Stimulated activated CD8-positive, alpha-beta memory T cell treated with anti-CD3 and anti-CD28 coated beads, Interleukin-7, amount 100 ng/mL, for 4 hours (primary cell): ENCODE results near the gene ARFIP1.
"Not testable (repeated sequence)": the region's sequence is repeated elsewhere in the genome, so short reads cannot be mapped to it uniquely, and the experiment has no call there.

Experiments used
- DNase-seq, 2 donors: peaks; one replicate each; pipeline ENCODE4 v3.0.0-alpha.2; 2020; ENCODE audit warnings: low read depth in 2 of 2

The ARFIP1 gene

GRCh38 chr4:152896811-152897210 is 117.1 kb downstream of the ARFIP1 start:
- no peak for DNase-seq

DNA sequence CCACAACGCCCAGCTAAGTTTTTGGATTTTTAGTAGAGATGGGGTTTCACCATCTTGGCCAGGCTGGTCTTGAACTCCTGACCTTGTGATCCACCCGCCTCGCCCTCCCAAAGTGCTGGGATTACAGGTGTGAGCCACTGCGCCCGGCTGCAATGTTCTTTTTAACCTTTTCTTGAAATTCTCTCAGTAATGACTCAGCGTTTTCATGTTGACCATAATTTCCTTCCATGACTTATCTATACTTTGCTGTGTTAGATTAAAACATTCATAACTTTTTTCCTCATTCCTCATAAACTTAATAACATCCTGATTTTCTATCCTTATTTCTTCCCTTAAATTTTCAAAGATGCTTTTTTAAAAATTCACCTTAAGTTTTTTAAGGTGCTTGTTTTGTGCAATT is 118.4 kb downstream of the ARFIP1 start:
- DNase-seq = not testable (repeated sequence)

- DNase-seq = no peak
Observed at GRCh38 chr4:152898606-152899005, 118.9 kb downstream of the ARFIP1 start.

DNA sequence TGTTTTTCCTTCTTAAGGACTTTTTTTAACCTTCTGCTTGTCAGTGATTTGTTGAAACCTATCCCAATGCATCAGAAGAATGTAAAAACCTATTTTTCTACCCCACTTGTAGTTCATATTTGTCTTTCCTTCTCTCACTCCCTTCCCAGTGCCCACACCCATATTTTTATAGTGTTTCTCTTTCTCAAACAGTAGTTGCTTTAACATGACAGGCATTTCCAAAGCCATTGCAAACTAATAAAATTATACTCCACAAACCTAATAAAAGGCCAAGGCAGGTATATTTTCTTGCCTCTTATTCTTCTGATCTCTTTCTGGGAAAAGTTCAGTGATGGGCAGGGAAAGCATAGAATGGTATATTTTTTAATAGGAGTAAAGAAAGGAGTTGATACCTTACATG is 120.6 kb downstream of the ARFIP1 start:
- DNase-seq = no peak

GRCh38 chr4:152901205-152901604 is 121.5 kb downstream of the ARFIP1 start:
- DNase-seq = no peak

- DNase-seq = no peak
Observed at GRCh38 chr4:152903658-152904057, 123.9 kb downstream of the ARFIP1 start.

- no peak for DNase-seq
Observed at GRCh38 chr4:152909901-152910300, 130.1 kb downstream of the ARFIP1 start.

DNA sequence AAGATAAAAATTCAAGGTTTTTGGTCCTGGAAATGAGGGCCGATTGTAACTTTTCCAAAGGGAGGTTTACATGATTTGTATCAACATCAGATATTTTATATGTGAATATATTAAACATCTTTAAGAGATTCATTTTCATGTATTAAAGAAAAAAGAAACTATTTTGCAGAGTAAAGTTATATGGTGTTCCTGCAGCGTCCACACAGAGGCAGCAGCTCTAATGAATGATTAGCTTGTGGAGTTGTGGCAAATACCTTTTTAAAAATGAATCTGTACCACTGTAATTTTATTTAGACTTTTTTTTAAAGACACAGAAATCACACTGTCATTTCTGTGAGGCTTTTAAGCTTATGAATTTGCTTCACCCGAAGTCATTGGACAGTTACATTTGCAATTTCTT is 130.8 kb downstream of the ARFIP1 start:
- no peak for DNase-seq

DNA sequence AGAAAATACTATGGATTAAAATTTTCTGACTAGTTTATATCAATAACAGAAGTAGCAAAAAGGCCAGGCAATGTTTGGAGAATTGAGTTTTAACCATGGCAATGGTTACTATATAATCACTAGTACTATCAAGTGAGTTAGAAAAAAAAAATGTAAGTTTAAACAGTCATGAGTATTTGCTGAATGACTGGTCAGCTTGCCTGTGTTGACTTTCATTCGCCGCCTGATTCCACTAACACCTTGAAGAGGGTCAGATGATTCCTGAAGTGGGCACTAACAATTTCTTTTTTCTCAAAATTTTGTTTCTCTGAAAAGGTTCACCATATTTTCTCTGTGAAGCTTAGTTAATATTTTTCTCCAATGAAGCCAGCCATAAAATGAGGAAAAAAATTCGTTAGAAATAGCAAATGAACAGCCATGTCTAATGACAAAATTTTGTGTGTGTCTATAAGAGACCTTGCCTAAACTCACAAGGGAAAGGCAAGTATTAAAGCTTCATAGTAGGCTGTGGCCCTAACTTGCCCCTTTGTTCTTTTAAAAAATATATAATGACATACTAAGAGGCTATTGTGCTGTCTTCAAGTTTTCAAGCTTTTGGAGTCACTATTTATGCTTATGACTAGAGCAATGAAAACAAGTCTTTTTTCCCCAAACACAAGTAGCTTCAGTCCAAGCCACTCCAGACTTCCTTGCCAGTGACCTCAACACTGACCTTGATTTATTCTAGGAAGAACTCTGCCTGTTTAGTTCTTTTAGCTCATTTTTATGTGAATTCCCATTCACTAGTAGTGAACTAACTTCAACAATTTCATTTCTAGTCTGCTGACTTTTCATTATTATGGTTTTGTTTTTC is 138.0 kb downstream of the ARFIP1 start:
- DNase-seq = no peak

DNA sequence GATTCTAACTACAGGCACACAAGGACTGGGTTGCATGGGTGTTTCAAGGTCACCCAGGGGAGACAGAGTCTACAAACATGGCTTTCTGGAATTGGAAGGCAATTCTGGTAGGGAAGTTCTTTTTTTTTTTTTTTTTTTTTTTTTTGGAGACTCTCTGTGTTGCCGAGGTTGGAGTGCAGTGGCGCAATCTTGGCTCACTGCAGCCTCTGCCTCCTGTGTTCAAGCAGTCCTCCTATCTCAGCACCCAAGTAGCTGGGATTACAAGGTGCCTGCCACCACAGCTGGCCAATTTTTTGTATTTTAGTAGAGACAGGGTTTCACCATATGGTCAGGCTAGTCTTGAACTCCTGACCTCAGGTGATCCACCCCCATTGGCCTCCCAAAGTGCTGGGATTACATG is 140.1 kb downstream of the ARFIP1 start:
- DNase-seq = no peak

GRCh38 chr4:152920768-152921167 is 141.0 kb downstream of the ARFIP1 start:
- DNase-seq = no peak

GRCh38 chr4:152921284-152921683 is 141.5 kb downstream of the ARFIP1 start:
- no peak for DNase-seq

GRCh38 chr4:152925851-152926250 is 146.1 kb downstream of the ARFIP1 start:
- no peak for DNase-seq

DNA sequence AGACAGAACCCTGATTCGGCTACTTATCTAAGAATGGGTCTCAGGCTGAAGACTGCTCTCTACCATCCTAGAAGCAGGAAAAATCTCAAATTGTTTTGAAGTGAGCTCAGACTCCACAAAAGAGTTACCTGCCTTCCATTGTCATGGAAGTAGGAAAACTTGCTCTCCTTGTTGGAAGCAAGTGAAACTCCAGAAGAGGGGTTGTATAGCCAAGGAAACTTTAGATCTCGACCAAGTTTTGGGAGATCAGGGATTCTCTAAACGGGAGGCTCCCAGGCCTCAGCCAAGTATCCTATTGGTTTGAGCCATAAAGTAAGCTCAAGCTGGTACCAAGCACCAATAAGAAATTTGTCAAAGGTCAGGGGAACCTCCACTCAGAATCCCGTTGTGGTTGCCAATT is 147.2 kb downstream of the ARFIP1 start:
- DNase-seq = no peak

DNA sequence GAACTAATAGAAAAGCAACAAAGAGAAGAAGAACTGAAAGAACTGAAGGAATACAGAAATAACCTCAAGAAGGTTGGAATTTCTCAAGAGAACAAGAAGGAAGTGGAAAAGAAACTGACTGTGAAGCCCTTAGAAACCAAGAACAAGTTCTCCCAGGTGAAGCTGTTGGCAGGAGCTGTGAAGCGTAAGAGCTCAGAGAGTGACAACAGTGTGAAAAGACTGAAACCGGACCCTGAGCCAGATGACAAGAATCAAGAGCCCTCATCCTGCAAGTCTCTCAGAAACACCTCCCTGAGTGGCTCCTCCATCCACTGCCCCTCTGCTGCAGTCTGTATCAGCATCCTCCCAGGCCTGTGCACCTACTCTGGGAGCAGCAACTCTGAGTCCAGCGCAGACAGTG is 148.0 kb downstream of the ARFIP1 start:
- no peak for DNase-seq

GRCh38 chr4:152928286-152928685 is 148.5 kb downstream of the ARFIP1 start:
- DNase-seq = no peak

GRCh38 chr4:152929888-152930287 is 150.1 kb downstream of the ARFIP1 start:
- DNase-seq = no peak

GRCh38 chr4:152935143-152935542 is 155.4 kb downstream of the ARFIP1 start:
- no peak for DNase-seq

DNA sequence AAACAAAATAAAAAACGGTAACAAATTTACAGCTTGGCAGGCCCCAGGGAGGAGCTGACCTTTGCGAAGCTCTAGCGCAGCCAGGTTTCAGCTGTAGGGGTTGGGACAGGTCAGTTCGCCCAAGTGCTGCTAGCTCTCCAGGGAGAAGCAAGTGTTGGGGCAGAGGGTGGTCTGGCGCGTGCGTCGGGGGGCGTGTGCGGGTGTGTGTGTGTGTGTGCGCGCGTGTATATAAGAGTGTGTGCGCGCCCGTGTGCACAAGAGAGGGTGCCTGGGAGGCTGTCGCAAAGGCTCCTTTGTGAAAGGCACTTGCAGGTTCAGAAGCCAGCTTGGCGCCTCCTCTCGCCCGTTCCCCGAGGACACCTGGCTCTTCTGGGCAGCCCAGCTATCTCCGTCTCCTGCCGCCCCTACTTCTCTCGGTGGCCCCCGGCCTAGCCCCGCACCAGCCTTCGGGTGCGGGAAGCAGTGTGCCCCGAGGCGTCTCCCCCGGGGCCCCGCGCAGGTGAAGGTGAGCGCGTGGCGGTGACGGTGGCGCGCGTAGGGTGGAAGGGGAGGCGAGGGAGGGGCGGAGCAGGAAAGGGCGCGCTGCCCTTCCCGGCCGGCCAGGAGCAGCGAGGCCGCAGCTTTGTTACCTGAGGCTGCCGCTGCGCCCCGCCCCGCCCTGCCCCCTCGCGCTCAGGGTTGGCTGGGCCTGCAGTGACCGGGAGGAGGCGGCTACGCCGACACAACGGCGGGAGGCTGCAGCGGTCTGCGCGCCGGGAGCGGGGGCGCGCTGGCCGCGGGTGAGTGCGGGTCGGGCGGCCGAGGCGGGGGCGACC is 156.1 kb downstream of the ARFIP1 start, which contains the start of gene FHDC1:
Gene FHDC1 (plus strand): TSS at position 693 of the 815 bp plus-strand sequence. CDS start 6,735 bp downstream, outside the sequence.
- DNase-seq = no peak

GRCh38 chr4:152936446-152937335 is 156.9 kb downstream of the ARFIP1 start:
- no peak for DNase-seq

DNA sequence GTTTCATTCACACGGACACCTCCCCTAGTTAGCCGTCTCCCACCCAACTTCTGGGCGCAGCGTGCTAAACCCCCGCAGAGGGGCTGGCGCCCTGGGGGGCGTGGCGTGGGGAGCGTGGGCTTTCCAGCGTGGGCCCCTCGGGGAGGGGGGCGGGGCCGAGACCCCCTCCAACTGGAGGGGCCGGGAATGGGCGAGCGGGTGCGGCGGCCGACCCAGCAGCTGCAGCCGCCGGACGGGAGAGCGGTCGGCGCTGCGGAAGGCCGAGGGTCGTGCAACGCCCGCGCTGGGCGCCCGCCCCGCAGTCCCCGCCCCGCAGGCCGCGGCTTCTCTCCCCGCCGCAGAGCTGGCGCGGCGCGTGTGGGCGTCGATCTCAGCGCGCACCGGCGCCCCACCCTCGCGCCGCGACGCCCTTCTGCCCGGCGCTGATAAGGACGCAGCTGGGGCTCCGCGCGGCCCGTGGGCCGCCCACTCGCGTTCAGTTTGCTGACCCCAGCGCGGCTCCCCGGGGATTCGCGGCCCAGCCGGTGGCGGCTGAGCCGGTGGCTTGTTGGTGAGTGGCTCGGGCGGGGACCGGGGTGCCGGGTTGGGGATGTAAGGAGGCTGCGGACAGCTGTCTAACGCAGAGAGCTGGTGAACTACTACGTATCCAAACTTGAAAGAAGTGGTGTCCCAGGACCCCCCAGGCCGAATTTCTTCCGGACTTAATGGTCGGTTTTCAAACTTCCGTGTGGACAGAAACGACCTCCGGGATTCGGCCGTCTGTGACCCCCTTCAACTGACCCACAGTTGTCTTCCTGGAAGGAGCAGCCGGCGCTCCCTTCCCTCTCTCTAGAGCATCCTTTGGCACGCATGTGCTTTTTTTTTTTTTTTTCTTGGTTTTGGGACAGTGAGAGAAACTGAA is 157.8 kb downstream of the ARFIP1 start:
- DNase-seq = no peak
